Skin of body (tissue), 2 donors: ENCODE measurements around the gene GRIN2A. TPM values are rescaled to one million over a fixed set of nuclear protein-coding genes. Genes with fewer than 3 reads are reported as not detected.

Experiments
- DNase-seq: peaks from one replicate; lab custom pipeline; 2025; lab: John Stamatoyannopoulos, UW
- total RNA-seq: library from RNA; depleted of rRNA; stranded (reverse); fragments of >200 nt; gene quantifications from one replicate; pipeline ENCODE4 v1.2.3, GENCODE V29; 2014

The GRIN2A gene
- total RNA-seq, 1 donor from 2014 or later, result 0.10 TPM

- DNase-seq, result no peak
These were observed 360.3 kb downstream of the GRIN2A start for GRCh38 chr16:9821970-9822369.

DNA sequence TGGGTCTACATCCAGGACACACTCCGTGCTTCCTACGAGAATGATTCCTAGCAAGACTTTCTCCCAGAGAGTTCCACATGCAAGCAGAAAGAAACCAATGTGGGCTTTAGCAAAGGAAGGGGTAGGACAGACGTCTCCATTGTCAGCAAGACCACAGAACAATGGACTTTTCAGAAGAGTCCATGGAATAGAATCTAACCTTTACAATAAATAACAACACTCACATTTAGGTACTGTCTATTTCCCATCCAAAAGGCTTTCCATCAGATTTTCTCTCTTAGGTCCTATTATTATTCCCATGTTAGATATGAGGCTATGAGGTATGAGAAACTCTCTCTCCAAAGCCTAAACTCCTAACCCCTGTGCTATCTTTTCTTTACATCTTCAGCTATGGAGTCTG lies 360.9 kb downstream of the GRIN2A start:
- no peak for DNase-seq

DNA sequence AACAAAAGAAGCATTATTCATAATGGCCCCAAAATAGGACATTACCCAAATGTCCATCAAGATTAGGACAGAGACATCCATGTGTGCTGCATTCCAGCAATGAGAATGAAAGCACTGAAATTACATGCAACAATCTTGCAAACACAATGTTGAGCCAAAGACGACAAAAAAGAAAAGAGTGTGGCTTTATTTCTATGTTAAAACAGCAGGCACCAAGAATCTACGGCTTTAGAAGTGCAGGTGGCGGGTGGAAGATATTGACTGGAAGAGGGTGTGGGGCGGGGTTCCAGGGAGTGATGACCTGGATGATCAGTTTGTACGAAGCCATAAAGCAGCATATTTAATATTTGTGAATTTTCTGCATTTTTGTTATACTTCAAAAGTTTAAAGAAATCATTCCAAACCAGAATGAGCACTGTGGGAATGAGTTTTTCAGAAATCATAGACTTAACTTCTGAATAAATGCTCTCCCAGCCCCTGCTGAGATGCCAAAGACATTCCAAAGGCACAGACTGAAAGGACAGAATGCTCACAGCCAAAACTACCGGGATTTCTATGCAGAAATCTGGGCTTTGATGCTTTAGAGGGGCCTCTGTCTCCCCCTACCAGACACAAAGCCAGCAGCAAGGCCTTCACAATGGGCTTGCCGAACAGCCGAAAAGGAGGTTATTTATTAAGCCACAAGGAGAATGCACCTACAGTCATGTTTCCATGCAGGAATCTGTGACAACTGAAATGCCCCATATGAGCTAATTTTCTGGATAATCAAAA lies 361.6 kb downstream of the GRIN2A start:
- DNase-seq, result no peak

- no peak for DNase-seq
These were observed 363.5 kb downstream of the GRIN2A start for GRCh38 chr16:9818702-9819101.

DNA sequence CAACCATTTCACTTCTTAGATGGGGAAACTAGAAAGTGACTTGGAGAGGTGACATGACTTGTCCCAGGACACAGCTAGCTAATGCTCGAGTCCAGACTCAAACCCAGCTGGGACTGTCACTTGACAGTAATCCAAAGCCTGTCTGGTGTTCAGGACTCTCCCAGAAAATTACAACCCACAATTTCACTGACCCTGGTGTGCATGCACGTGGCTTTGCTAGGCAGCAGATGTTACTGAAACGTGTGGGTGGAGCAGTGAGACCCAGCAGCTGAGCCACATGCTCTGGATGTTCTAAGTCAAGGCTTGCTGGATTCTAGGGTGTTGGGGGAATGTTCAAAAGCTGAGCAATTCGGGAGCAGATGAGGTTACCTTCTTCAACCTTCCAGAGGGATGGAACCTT lies 364.6 kb downstream of the GRIN2A start:
- DNase-seq, result no peak

DNA sequence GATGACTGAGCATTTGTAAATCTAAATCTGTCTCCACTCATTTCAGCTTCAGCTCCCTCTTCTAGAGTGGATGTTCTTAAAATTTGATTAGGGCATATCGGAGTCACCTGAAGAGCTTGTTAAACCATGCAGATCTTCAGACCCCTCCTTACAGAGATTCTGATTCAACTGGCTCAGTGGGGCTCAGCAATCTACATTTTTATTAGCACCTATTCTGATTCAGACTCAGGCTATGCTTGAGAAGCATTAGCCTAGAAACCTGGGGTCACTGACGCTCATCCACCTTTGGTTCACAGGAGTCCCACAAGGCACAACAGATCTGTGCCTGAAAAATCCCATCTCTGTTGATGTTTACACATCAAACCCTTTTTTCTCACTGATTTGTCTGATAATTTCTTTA lies 365.6 kb downstream of the GRIN2A start:
- no peak for DNase-seq

DNA sequence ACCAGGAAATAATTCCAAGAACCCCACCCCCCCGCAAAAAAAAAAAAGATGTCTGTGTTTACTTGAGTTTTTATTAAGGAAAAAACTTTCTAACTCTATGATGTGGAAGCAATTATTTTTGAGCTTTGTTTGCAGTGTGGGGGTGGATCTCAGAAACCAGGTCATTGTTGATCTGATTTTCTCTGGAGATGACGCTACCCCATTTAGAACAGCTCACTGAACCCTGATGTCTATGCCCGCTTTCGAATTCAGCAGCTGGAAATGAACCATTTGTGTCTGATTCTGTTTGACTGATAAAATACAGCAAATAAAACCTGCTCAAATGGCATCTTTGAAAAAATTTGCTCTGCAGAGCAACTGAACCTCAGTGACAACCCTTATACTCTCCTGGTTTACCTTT lies 368.6 kb downstream of the GRIN2A start:
- no peak for DNase-seq

DNA sequence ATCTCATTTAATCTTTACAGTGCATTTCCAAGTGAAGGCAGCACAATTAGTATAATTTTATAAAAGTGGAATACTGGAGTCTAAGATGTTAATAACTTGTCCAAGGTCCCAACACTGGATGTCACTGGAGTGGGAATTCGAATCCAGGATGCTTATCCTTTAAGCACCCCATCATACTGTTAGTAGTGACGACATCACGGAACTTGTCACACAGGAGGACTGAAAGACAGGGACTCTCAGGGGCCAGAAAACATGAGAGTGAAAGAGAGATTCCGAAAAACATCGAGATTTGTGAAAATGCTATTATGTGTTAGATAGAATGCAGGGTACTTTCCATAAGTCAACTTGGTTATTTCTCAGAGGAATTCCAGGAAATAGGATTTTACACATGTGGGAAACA lies 374.0 kb downstream of the GRIN2A start:
- DNase-seq, result no peak

DNA sequence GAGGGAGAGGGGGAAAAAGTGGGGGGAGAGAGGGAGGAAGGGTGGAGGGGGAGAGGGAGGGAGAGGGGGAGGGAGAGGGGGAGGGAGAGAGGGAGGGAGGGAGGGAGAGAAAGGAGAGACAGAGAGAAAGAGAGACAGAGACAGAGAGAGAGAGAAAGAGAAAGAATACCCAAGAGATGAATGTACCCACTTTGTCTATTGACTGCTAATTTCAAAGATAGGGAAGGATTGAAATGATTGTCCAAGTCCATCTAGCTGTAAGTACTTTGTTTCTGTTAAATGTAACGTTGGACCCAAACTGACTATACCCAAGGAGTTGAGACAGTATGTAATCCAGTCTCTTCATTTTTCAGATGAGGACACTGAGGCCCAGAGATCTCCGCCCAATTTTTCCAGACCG lies 374.9 kb downstream of the GRIN2A start:
- DNase-seq, result no peak

DNA sequence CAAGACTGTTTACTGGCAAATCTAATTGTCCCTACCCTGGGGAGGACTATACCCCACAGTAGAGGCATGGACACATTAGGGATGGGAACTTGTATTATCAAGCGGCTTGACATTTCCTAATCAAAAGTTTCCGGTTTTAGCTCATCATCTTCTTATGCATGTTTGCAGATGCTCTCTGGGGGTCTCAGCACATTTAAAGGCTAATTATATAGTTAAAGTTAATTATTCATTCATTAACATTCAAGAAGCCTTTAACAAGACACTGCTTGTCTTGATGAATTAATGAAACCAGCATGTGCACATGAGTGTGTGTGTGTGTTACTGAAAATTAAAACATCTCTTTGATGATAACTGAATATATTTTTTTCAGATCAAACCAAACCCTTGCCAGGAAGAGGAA lies 377.1 kb downstream of the GRIN2A start:
- no peak for DNase-seq

- no peak for DNase-seq
These were observed 380.1 kb downstream of the GRIN2A start for GRCh38 chr16:9802160-9802559.

DNA sequence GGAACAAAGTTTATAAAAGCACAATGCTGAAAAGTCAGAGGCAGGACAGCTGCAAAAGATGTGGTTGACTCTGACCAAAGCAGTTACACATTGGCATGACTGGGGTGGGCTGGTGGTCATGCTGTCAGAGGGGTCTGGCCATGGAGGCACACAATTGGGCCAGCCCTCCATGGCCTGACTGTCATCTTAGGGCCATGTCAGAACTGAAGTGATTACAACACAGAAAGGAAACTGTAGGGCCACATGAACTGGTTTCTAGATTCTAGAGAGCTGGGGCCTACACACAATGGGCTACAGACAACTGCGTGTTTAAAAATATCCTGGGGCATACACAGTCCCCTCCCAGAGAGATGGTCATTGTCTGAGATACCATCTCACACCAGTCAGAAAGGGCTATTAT lies 380.6 kb downstream of the GRIN2A start:
- no peak for DNase-seq

DNA sequence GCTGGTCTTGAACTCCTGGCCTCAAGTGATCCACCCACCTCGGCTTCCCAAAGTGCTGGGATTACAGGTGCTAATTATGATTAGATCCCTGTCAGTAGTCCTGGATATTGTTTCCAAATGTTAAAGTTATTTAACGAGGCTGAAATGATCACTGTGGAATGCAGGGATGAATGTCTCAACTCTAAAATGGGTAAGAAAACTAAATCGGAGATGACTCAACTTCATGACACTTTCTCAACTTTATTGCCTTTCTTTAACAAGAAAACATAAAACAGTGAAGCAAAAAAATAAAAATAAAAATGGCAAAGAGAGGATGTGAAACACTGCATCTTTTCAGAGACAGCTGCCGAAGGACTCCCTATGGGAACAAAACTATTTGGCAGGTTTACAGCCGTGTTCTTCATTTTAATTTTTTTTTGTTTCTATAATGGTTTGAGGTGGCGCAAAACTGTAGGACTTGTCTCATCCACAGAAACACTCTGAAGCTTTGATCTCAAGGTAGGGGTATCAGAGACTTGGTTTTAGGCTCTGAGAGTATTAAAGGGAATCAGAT lies 382.0 kb downstream of the GRIN2A start:
- no peak for DNase-seq

DNA sequence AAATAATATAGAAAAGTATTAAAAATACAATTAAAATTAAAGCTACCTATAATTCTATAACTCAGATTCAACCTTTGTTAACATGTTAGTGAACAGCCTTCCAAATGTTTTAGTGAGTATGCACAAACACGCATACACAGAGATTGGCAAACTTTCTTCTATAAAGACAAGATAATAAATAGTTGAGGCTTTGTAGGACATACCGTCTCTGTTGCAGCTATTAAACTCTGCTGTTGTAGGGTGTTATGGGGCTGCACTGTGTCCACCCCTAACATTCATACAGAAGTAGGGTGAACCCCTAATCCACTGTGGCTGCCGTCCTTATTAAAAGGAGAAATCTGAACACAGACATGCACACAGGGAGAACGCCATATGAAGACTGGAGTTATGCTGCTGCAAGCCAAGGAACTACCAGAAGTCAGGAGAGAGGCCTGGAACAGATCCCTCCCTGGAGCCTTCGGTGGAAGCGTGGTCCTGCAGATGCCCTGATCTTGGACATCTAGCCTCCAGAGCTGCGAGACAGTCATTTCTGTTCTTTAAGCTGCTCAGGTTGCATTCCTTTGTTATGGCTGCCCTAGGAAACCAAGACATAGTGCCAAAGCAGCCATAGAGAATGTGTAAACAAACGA lies 383.2 kb downstream of the GRIN2A start:
- DNase-seq, result no peak

- DNase-seq, result no peak
These were observed 383.8 kb downstream of the GRIN2A start for GRCh38 chr16:9798474-9798873.

DNA sequence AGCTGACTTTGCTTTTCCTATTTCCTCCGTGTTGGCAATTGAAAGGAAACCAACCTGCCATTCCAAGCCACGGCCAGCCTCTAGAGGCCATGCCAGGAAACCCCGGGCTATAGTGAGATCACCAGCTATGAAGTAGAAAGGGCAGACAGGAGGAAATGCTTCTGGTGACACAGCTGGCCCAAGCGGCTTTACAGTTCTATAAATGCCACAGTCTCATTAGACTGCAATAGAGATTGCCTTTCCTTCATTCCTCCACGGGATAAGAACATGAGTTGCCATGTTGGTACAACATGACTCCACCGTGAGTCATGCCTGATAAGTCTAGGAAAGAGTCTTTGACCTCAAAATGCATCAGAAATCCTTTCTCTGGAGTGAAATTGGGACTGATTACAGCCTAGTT lies 384.9 kb downstream of the GRIN2A start:
- no peak for DNase-seq

DNA sequence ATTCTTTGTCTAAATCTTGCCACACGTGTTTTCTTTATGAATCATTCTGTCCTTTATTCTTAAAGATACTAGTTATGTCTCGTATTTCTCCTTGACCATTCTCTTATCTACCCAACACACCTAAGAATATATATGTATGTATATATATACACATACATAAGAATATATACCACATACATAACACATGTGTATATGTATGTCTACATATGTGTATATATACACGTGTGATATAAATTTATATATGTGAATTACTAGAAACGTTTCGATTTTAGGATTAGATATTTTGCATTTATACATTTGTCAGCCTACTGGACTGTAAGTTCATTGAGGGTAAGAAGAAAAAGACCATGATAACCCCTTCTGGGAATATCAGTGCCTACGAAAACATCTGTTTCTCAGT lies 388.6 kb downstream of the GRIN2A start:
- DNase-seq, result no peak

GRCh38 chr16:9791556-9791955 lies 390.7 kb downstream of the GRIN2A start:
- DNase-seq, result no peak

DNA sequence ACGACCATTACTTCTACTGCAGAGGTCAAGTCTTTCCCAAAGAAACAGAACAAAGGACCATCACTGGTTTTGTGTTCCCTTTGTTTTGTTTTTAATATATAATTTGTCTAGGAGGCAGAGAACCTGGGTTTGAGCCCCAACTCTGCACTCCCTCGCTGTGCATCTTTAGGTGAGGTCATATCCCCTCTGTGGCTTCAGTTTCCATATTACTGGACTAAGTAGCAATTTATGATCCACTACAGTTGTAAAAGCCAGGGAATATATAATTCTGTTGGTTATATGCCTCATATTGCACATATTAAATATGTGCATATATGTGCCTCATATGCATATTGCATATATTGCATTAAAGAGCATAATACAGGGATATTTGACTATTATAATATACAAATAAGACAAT lies 392.0 kb downstream of the GRIN2A start:
- no peak for DNase-seq

GRCh38 chr16:9787717-9788116 lies 394.5 kb downstream of the GRIN2A start:
- DNase-seq, result no peak

GRCh38 chr16:9780831-9781230 lies 401.4 kb downstream of the GRIN2A start:
- no peak for DNase-seq

- DNase-seq, result no peak
These were observed 403.4 kb downstream of the GRIN2A start for GRCh38 chr16:9778849-9779248.

GRCh38 chr16:9775998-9776397 lies 406.2 kb downstream of the GRIN2A start:
- DNase-seq, result no peak
